Activated CD4-positive, alpha-beta T cell treated with anti-CD3 and anti-CD28 coated beads, Interleukin-2, Interleukin-6, amounts not matched to agents 100 ng/mL and 50 ng/mL, durations not matched to agents 16 hours and 8 hours (primary cell): ENCODE results near the gene ACSL3.
"Not testable (repeated sequence)": the region's sequence is repeated elsewhere in the genome, so short reads cannot be mapped to it uniquely, and the experiment has no call there.

Experiments
- DNase-seq: peaks from one replicate; pipeline ENCODE4 v3.0.0-alpha.2; 2020

The ACSL3 gene

DNA sequence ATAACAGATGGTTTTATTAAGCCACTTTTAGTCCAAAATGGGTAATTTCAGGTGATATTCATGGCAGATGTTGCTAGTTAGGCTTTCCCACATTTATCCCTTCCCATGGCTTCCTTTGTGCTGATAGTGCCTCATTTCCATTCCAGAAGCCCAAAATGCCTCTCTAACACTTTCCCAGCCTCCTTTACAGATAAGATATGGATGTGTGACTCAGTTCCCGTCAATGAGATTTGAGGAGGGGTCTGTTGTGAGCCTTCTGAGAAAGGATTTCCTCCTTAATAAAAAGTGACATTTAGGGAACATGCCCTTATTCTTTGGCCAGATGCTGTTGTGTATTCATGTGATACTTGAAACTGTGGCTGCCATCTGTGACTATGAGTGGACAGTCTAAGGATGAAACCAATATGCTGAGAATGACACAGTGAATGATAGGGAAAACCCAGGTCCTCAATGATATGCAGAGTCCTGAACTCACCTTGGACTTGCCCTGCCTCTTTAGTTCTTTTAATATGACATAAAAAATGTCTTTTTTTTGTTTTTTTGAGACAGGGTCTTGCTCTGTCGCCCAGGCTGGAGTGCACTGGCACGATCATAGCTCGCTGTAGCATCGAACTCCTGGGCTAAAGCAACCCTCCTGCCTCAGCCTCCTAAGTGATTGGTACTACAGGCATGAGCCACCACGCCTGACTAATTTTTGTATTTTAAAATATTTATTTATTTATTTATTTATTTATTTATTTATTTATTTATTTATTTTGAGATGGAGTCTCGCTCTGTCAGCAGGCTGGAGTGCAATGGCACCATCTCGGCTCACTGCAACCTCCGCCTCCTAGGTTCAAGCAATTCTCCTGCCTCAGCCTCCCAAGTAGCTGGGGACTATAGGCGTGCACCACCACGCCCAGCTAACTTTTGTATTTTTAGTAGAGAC lies 5.8 kb upstream of the ACSL3 start:
- DNase-seq = no peak

DNA sequence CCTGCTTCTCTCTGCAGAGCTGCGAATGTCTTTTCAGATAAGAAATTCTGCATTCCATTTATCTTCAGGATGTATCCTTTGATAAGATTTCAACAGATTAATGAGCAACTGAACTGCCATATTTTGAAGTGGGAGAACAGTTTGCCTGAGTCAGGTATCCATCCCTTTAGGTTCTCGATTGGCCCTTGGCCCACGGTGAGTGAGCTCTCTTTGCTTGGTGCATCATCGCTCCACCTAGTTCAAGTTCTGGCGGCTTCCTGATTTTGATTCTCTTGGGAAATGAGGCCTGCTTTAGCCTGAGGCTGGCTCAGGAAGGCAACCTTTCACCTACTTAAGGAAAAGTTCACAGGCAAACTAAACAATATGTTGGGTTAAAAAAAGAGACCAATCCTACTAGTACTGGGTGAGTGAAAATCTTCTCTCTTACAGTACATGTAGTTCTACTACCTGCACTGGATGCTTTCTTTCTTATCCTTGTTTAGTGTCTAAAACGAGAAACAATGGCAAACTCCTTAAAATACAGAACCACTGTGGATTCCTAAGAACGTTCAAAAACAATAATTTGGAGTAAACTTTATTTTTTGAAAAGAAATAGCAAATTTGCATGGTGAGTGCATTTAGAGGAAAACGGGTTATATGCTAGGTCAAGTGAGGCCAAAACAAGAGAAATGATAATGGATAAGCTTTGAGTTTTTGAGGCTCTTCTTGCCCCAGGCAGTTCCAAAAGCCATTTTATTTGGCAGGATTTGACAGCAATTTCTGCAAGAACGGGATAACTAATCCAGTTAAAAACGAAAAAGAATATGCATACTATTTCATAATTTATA lies 837 bp upstream of the ACSL3 start:
- no peak for DNase-seq

DNA sequence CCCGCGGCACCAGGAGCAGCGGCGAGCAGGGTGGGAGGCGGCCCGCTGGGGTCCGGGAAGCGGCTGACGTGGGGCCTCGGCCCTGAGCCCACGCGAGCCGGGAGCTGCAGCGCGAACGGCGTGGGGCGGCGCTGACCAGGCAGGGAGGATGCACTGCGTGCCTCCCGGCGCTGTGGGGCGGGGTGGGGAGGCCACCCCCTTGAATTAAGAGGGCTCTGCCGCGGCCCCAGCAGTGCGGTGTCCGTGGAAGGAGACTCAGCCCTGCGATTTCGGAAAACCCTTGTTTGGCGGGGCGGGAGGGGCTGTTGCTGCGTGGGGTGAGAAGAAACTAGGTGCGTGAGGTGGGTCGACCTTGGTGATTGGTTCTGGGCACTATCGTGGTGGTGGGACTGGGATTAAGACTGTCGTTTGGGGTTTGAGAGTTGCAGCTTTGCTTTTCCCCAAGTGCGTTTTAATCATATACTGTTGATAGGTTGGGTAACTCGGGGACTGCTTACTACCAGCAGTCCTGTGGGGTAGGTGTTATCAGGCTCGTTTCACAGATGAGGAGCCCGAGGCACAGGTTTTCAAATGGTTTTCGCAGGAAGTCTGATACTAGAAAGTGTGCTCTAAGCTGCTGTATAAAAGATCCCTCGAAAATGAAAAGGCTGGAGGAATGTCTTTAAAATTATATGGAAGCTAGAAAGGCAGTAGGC lies 722 bp downstream of the ACSL3 start:
- DNase-seq = peak; percentile 36

DNA sequence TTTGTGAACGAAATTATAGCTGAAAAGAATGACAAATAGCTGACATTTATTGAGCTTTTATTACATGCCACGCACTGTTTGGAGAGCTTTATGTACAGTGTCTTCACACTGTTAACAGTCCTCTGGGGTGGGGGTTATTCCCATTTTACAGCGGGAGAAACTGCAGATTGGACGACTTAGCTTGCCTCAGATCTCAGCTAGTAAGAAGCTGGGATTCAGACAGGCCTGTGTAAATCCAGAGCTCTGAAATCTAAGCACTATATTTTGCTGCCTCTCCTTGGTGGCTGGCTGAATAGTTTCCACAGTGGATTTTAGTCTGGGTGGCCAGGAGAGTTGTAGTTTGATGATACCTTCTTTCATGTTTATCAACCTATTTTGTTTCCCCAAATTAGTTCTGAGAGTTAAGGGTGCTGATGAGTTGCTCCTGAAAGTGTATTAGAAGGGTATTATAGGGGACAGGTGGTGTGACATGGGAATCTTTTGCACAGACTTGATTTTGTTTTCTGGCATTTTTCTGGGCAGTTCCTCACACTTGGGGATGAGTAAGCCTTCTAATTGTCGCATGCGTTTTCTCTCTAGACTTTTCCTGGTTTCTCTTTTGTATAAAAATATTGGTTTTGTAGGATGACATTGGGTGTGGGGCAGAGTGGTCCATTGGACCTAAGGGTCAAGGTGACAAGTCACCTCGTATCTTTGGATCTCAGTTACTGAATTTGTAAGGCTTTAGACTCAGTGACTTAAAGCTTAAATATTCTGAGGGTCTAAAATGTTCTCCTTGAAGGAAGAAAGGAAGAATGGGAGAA lies 1.5 kb downstream of the ACSL3 start:
- DNase-seq = peak; percentile 3

DNA sequence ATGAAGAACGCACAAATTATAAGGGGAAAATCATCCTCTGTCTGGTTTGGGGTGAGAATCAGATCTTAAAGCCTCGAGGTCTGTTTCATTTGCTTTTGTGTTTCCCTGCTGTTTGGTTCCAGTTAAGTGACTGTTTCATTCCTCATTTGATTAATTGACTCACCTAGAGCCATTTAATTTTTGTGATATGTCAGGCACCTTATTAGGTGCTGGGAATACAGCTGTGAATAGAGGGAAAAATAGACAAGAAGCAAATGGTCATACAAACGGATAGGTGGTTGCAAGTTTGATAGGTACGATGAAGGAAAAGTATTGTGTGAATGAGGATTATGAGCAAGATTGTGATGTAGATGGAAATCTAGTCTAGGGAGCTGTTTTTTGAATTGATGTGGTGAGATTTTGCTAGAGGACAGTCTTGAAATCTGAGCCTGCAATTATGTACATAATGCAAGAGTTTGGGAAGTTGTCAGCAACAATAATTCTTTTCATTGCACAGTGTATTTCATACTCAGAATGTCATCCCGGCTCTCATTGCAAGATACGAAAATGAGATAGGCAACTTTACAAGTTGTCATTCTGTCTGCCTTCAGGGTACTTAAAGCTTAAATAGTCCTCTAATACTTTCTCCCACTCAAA lies 2.2 kb downstream of the ACSL3 start:
- no peak for DNase-seq

DNA sequence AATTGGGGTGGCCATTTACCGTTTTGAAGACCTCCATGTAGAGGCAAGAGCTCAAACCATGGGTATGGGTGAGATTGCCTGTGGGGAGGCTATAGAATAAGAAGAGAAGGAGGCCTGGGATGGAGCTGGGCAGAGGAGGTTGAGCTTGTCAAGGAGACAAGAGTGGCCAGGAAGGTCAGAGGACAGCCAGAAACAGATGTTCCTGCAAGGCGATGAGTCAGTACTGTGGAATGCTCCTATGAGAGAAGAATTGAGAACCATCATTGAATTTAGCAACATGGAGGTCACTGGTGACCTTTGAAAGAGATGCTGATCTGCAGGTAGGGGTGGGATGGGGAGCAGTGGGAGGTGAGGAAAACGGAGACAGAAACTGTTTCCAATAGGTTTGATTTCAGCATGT lies 3.5 kb downstream of the ACSL3 start:
- DNase-seq = no peak

DNA sequence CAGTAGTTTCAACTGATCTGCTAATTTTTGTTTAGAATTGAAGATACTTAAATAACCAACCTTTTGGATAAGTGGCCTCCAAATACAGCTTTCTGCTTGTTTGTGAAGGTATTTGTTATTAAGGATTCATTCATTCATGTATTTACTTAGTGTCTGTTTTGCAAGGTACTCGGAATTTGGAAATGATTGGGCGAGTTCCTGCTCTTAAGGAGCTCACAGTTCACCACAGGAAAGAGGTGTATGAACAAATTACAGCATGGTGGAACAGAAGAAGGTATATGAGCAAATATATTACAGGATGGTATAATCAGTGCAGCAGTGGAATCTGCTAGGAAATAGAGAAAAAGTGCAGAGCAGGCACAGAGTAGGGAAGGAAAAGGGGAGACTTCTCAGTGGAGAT lies 4.5 kb downstream of the ACSL3 start:
- no peak for DNase-seq

DNA sequence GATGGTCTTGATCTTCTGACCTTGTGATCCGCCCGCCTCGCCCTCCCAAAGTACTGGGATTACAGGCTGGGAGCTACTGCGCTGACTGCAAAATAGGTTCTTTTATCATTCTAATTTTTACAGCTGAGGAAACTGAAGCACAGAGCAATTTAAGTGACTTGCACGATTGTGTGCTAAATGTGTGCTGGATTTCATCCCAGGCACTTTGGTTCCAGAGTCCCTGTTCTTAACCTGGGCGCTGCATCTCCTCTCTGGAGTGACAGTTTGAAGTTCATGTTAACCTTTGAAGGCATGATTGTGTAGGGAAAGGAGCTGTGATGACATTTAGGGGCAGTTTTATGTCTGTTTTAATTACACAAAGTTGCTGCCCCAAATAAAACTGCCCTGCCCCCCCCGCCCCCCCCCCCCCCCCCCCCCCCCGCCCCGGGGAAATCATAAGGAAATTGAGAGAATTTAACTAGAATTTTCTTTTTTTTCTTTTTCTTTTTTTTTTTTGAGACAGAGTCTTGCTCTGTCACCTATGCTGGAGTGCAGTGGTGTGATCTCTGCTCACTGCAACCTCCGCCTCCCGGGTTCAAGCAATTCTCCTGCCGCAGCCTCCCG lies 5.6 kb downstream of the ACSL3 start:
- DNase-seq = no peak

DNA sequence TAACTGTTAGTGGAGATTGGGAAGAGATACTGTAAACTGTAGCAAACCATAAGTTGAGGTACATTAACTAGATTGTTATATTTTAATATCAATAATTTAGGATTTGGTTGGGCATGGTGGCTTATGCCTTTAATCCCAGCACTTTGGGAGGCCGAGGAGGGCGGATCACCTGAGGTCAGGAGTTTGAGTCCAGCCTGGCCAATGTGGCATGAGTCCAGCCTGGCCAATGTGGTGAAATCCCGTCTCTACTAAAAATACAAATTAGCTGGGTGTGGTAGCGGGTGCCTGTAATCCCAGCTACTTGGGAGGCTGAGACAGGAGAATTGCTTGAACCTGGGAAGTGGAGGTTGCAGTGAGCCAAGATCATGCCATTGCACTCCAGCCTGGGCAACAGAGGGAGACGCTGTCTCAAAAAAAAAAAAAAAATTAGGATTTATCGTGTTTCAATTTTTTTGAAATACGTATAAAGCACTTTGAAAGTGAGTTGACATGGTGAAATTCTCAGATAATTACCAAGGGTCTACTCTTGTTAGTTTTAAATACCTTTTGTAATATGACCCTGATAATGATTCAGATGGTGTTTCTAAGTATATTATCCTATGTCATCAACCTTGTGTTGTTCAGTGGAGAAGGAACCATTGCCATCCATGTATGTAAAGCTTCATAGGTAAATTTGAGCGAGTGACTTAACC lies 7.9 kb downstream of the ACSL3 start:
- DNase-seq = not testable (repeated sequence)

DNA sequence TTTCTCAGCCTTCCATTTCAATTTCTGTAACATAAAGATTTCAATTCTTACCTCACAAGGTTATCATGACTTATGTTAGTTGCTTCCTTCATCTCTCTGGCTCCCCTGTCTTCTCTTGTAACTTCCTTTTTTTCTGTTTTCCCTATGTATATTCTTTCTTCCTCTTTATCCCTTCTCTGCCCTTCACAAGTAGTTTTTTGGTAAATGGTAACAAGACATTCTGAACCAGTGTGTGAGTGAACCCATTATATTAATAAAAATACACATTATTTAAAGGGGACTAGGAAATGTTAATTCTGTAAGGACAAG lies 8.4 kb downstream of the ACSL3 start:
- no peak for DNase-seq

DNA sequence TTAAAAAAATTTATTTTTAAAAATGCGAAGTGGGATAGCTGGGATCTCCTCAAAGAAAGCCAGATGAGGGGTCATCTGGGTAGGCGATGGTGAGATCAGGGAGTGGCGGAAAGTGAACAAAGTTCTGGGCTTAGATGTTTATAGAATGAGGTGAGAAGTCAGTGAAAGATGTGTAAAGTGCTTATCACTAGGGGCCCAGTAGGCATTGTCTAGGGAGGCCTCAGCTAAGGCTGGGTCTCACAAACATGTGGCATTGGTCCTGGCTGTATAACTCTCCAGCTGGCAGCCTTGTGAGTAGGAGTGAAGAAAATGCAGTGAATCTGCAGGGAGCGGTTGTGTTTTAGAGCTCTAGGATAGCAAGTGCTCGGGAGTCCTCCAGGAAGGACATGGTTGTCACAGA lies 10.5 kb downstream of the ACSL3 start:
- DNase-seq = no peak

DNA sequence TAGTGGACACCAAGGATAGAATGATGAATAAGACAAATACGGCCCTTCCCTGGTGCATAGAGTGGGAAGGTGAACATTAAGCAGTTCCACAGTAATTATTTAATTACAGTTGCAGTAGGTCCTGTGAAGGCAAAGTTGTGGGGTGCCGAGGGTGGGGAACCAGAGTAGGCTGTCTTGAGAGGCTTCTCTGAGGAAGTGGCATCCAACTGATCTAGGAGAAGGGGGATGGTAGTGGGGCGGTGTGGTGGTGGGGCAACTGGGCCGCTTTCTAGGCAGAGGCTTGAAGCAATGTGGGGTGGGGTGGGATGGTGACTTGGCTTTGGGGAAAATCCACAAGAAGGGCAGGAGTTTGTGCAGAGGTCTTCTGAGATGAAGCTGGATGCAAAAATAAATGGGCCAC lies 11.7 kb downstream of the ACSL3 start:
- no peak for DNase-seq

DNA sequence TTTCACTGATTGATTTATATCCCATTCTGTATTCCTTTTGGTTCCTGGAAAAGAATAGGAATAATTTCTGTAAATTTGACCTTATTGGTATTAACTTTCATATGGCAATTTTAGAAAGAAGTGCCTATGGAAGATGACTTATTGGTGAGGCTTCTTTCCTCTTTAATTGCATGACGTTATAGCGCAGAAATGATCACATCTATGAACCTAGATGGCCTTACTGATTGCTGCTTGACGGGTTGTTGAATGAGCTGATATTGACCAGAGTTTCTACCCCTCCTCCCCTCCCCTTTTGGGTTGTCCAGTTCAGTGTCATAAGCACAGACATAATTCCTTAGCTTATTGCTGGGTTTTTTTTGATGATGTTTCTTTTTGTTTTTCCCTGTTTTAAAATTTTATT lies 14.6 kb downstream of the ACSL3 start:
- no peak for DNase-seq

DNA sequence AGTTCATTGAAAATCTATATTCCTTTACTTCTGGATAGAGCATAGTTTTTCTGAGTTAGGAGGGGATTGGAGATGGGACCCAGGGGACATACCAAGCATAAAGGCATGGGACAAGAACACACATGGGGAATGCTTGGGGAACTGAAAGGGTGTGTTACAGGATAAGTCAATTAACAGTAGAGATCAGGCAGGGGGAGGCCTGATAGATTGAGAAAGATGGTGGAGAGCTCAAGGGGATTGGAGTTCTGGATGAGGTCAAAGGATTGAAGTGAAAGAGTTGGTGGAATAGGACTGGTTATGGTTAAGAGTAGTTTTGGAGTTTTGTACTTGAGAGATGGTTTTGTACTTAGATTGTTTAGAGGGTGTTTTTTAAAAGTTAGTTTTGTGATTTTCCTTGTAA lies 16.1 kb downstream of the ACSL3 start:
- DNase-seq = no peak

DNA sequence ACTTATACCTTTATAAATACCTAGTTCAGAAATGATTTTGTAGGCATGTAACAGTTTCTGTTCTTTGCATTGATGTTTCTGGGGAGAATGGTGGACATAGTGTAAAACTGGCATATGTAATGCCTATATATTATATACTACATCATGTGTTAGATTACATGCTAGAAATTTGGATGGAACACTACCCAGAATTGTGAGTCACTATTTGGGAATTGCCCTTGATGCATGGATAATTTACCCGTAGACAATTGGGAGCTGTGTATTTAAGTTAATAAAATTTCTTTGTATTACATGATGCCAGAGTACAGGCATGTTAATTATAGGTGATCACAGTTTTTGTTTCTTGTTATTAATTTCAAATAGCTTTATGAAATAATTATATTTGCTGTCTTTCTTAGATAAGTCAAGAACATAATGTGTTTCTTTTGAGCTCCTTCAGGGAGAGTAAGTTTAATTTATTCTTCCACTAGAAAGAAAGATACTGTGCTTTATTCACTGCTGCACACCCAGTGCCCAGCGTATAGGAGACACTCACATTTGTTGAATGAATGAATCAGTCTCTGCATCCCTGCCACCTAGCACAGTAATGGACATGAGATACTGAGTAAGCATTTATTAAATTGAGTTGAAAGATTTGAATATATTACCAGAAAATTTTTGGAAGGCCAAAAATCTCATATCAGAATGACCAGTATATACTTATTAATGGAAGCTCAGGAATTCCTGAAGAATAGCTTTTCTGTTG lies 16.9 kb downstream of the ACSL3 start:
- no peak for DNase-seq

DNA sequence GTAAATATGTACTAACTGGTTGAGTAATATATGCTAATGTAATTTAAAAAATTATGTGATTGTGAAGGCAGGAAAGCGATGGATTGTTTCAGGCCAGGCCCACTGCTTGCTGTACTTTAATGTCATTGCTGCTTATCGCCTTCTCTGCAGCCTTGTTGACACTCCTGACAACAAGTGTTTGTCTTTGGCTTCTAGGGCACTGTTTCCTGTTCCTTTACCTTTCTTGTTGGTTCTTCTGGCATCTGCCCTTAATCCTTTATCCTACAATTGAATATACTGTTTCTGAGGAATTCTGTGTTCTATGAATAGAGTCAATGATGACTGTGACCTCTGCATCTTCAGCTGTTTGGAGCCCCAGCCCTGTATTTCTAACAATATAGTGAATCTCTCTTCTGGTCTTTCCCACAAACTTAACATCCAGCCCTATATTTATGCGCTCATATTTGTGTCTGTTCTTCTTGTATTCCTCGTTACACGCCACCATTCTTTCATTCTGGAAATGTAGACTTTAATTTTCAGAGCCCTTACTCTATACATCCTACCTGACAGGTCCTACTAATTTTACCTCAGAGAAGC lies 17.6 kb downstream of the ACSL3 start:
- DNase-seq = no peak

DNA sequence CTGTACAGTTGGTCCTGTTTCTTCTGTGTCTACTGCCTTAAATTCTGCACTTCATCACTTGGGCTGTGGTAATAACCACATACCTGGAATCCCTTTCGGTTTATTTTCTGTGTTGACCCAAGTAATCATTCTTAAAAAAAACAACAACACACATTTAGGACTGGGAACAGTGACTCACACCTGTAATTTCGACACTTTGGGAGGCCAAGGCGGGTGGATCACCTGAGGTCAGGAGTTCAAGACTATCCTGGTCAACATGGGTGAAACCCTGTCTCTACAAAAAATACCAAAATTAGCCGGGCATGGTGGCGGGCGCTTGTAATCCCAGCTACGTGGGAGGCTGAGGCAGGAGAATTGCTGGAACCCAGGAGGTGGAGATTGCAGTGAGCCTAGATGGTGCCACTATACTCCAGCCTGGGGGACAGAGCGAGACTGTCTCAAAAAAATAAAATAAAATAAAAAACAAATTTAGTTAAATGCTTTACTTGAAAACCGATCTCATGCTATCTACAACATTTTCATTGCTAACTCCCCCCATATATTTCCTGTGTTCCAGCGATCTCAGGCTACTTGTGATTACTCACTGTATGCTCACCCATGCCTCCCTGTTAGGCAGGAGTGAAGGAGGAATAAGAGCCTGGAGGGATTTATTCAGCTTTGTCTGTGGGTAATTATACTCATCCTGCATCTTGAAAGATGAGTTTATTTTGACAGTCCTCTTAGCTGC lies 18.2 kb downstream of the ACSL3 start:
- DNase-seq = no peak

DNA sequence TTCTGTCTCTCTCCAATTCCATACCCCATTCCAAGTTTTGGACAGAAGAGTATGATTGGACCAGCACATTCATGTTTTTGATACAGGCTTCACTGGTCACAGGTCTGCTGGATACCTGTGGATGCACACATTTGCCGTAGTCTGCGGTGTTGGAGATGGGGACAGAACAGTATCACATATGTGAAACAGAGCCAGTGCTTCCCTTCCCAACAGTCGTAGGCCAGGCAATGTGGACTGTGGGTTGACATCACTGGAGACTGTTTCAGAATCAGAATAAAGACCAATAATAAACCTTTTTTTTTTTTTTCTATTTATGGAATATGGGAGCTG lies 18.7 kb downstream of the ACSL3 start:
- no peak for DNase-seq

DNA sequence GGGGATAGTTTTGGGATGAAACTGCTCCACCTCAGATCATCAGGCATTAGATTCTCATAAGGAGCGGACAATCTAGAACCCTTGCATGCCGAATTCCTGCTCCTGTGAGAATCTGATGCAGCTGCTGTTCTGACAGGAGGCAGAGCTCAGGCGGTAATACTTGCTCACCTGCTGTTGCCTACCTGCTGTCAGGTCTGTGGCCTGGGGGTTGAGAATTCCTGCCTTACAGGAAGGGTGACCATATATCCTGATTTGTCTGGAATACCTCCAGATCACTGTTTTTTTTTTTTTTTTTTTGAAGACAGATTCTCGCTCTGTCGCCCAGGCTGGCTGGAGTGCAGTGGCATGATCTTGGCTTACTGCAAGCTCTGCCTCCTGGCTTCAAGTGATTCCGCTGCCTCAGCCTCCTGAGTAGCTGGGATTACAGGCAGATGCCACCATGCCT lies 21.7 kb downstream of the ACSL3 start:
- DNase-seq = no peak

DNA sequence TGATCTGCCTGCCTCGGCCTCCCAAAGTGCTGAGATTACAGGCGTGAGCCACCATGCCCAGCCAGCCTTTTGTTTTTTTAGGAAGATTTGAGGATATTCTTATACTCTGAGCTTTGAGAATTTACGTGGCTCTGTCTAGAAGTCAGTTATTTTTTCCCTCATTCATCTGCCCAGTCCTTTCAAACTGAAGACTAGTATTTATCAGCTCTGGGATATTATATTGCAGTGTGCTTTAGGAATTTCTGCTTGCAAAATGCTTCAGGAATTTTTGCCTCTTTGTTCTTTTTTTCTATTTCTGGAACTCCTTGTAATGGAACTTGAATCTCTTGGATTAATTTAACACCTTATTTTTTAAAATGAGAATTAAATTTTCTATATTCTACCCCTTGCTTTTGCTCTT lies 22.6 kb downstream of the ACSL3 start:
- DNase-seq = no peak
